PC-3 (cell line): ENCODE measurements around the gene NRAS. TPM values are rescaled to one million over a fixed set of nuclear protein-coding genes. Genes with fewer than 3 reads are reported as not detected.

ENCODE experiments used
- ATAC-seq: fragments of 200-7000 bp; cut with Tn5 transposase; 2 replicates; pipeline ENCODE4 v1.9.1; 2020; ENCODE audit warnings: mild to moderate bottlenecking, moderate library complexity
- BruUV-seq: library from RNA; stranded (reverse); fragments of 400-500 nt; replicated peaks from 2 replicates; lab custom pipeline; 2021; lab: Mats Ljungman, UMichigan
- CTCF ChIA-PET: fragments of 300-600 bp; sonication (Branson Sonifier 250); formaldehyde crosslinking; loops from one replicate; lab custom pipeline; 2022; ENCODE audit warnings: antibody characterized with exemption; lab: Charles Lee
- POLR2A ChIA-PET: fragments of 300-600 bp; sonication (Branson Sonifier 250); formaldehyde crosslinking; loops from one replicate; lab custom pipeline; 2022; ENCODE audit warnings: antibody characterized with exemption; ENCODE audit not compliant: unreplicated experiment; lab: Charles Lee
- DNase-seq: peaks from one replicate; pipeline ENCODE4 v3.0.0-alpha.2; 2015
- H2AFZ ChIP-seq: fragments of 300-600 bp; sonication (generic); 2 replicates; pipeline ENCODE4 v1.6.0; 2016; ENCODE audit warnings: antibody characterized with exemption, low read length
- H3F3A ChIP-seq: fragments of 300-600 bp; sonication (generic); one replicate; pipeline ENCODE4 v1.6.0; 2017; ENCODE audit warnings: antibody characterized with exemption, low read length, control low read depth, mild to moderate bottlenecking; ENCODE audit not compliant: unreplicated experiment
- H3K27ac ChIP-seq: fragments of 300-600 bp; sonication (generic); 2 replicates; pipeline ENCODE4 v1.5.1; 2016; ENCODE audit warnings: mild to moderate bottlenecking, low read length
- H3K27me3 ChIP-seq: fragments of 300-600 bp; sonication (generic); 2 replicates; pipeline ENCODE4 v1.6.1; 2016; ENCODE audit warnings: low read length, mixed read lengths
- H3K36me3 ChIP-seq: fragments of 300-600 bp; sonication (generic); 2 replicates; pipeline ENCODE4 v1.6.1; 2016; ENCODE audit warnings: low read depth, mixed run types, low read length, mixed read lengths
- H3K4me1 ChIP-seq: fragments of 300-600 bp; sonication (generic); 2 replicates; pipeline ENCODE4 v1.5.1; 2016; ENCODE audit warnings: low read length; ENCODE audit not compliant: insufficient read depth
- H3K4me2 ChIP-seq: fragments of 300-600 bp; sonication (generic); 2 replicates; pipeline ENCODE4 v1.6.0; 2016; ENCODE audit warnings: low read length
- H3K4me3 ChIP-seq: fragments of 300-600 bp; sonication (generic); 2 replicates; pipeline ENCODE4 v1.5.1; 2016; ENCODE audit warnings: mild to moderate bottlenecking, low read length, mixed read lengths
- H3K79me2 ChIP-seq: fragments of 300-600 bp; sonication (generic); 2 replicates; pipeline ENCODE4 v1.6.1; 2017; ENCODE audit warnings: low read length, mixed read lengths
- H3K9ac ChIP-seq: fragments of 300-600 bp; sonication (generic); 2 replicates; pipeline ENCODE4 v1.6.0; 2016; ENCODE audit warnings: mild to moderate bottlenecking, low read length
- H3K9me2 ChIP-seq: fragments of 300-600 bp; sonication (generic); replicated peaks from 2 replicates; pipeline ENCODE4 v1.6.1; 2016; ENCODE audit warnings: mixed run types, low read length, mixed read lengths
- H3K9me3 ChIP-seq: fragments of 300-600 bp; sonication (generic); 2 replicates; pipeline ENCODE4 v1.6.1; 2016; ENCODE audit warnings: low read length, mixed read lengths
- H4K20me1 ChIP-seq: fragments of 300-600 bp; sonication (generic); 2 replicates; pipeline ENCODE4 v1.6.1; 2016; ENCODE audit warnings: low read length, mixed read lengths
- CTCF ChIP-seq: fragments of 300-600 bp; sonication (generic); conservative IDR thresholded peaks from 2 replicates; pipeline ENCODE4 v1.5.1; 2017; ENCODE audit warnings: antibody characterized with exemption, low read depth, mild to moderate bottlenecking, low read length
- EZH2 ChIP-seq: fragments of 300-600 bp; sonication (generic); IDR thresholded peaks from one replicate; pipeline ENCODE4 v1.6.1; 2017; ENCODE audit warnings: antibody characterized with exemption, mild to moderate bottlenecking, low read length; ENCODE audit not compliant: unreplicated experiment
- EZH2phosphoT487 ChIP-seq: fragments of 300-600 bp; sonication (generic); IDR thresholded peaks from 2 replicates; pipeline ENCODE4 v1.6.1; 2018; ENCODE audit warnings: mild to moderate bottlenecking, antibody characterized with exemption, low read length, borderline replicate concordance
- intact Hi-C: fragments of 100-400 bp; cut with micrococcal nuclease; formaldehyde crosslinking; loops from 2 replicates; pipeline ENCODE4 v1.9.0; 2023
- total RNA-seq: library from RNA; depleted of rRNA; stranded (reverse); fragments of >200 nt; gene quantifications from 2 replicates; pipeline ENCODE4 v1.2.3, GENCODE V29; 2014; rRNA removed

The NRAS gene
- total RNA-seq, 1 experiment from 2014 or later: 15.1 TPM

DNA sequence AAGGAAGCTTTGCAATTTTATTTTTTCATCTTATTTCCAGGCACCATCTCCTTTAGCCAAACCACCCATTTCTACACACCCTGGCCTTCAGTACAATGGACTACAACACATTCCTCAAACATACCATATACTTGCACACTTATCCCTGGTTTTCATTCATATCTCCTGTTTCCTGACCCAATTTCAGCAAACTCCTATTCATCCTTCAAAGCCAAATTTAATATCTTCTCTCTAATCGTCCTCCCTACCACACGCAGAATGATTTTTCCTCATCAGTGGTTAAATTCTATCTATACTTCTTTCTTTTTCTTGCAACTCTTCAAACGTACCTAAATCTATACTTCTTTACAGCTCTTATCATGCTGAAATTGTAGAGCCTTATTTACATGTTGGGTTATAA lies 49.6 kb downstream of the NRAS start:
- no peaks in the 10 kb centered on the region for H3K79me2 ChIP-seq
- BruUV-seq: no TSS peak
- no peak overlapping the region for H3K4me2 ChIP-seq
- no peak for ATAC-seq
- DNase-seq: no peak
- intact Hi-C loops: no loop called here
- H3K4me3 ChIP-seq: no peak overlapping the region
- H3K36me3 ChIP-seq: no peaks in the 10 kb centered on the region
- no peaks in the 10 kb centered on the region for H3K9me3 ChIP-seq
- H3K9ac ChIP-seq: no peak overlapping the region
- H2AFZ ChIP-seq: no peak overlapping the region
- no peak for TF ChIP-seq EZH2phosphoT487
- TF ChIP-seq EZH2: no peak
- TF ChIP-seq CTCF: no peak
- H3K27me3 ChIP-seq: no peaks in the 10 kb centered on the region
- H3F3A ChIP-seq: no peaks in the 10 kb centered on the region
- H3K9me2 ChIP-seq: no peaks in the 10 kb centered on the region
- no peak overlapping the region for H3K27ac ChIP-seq
- ChIA-PET POLR2A (no interaction called here), CTCF (no interaction called here)
- no peaks in the 10 kb centered on the region for H4K20me1 ChIP-seq
- peaks cover 12% of the 10 kb centered on the region for H3K4me1 ChIP-seq

DNA sequence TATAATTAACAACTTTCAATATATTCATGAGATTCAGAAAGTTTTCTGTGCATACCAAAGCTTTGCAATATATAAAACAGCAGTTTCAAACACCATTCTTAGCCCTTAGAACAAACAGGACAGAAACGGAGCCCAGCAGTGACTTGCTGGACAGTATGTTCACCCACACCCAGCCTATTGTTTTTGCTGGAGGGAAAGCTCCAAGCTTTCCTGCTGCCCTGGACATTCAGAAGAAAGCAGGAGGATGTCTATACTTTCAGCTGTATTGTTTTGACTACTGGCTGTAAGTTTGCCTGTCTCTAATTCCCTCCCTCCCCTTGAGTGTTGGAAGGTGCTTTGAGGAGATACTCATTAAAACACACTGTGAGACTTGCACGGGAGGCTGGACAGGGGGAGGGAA lies 56.3 kb downstream of the NRAS start:
- Histone ChIP-seq H3K27ac (no peak overlapping the region), H3K9me2 (no peaks in the 10 kb centered on the region), H3K36me3 (no peaks in the 10 kb centered on the region), H3K9me3 (no peaks in the 10 kb centered on the region), H3F3A (no peaks in the 10 kb centered on the region), H3K9ac (no peak overlapping the region), H3K4me3 (no peak overlapping the region), H3K27me3 (no peaks in the 10 kb centered on the region), H3K79me2 (no peaks in the 10 kb centered on the region), H4K20me1 (no peaks in the 10 kb centered on the region), H3K4me2 (no peak overlapping the region), H3K4me1 (no peaks in the 10 kb centered on the region), H2AFZ (no peak overlapping the region)
- ATAC-seq (no peak), DNase-seq (no peak)
- ChIA-PET POLR2A (no interaction called here), CTCF (no interaction called here)
- intact Hi-C loops: loop anchor here (5.0 kb wide), 1 partner anchor 38 kb away; no protein-coding TSS in a partner anchor
- BruUV-seq: no TSS peak
- TF ChIP-seq CTCF (no peak), EZH2phosphoT487 (no peak), EZH2 (no peak)

Other genes with a start within 250 kb of the NRAS start
- 28.8 and 36.7 TPM in 2 replicates for gene TRIM33, start 205.6 kb downstream of the NRAS start, total RNA-seq
- gene BCAS2, start 135.2 kb downstream of the NRAS start, total RNA-seq: 57.7 and 70.1 TPM in 2 replicates
- 0.95 and 2.0 TPM in 2 replicates for gene DENND2C, start 46.7 kb downstream of the NRAS start, total RNA-seq
- gene AMPD1, start 21.2 kb downstream of the NRAS start, total RNA-seq: not detected in 2 replicates
- 380 and 480 TPM in 2 replicates for gene CSDE1, start 41.2 kb upstream of the NRAS start, total RNA-seq
- gene SIKE1, start 63.9 kb upstream of the NRAS start, total RNA-seq: 104 and 136 TPM in 2 replicates
- not detected in 2 replicates for gene SYCP1, start 138.1 kb upstream of the NRAS start, total RNA-seq